Measurements from ENCODE around the gene SIRPA.

The SIRPA gene

DNA sequence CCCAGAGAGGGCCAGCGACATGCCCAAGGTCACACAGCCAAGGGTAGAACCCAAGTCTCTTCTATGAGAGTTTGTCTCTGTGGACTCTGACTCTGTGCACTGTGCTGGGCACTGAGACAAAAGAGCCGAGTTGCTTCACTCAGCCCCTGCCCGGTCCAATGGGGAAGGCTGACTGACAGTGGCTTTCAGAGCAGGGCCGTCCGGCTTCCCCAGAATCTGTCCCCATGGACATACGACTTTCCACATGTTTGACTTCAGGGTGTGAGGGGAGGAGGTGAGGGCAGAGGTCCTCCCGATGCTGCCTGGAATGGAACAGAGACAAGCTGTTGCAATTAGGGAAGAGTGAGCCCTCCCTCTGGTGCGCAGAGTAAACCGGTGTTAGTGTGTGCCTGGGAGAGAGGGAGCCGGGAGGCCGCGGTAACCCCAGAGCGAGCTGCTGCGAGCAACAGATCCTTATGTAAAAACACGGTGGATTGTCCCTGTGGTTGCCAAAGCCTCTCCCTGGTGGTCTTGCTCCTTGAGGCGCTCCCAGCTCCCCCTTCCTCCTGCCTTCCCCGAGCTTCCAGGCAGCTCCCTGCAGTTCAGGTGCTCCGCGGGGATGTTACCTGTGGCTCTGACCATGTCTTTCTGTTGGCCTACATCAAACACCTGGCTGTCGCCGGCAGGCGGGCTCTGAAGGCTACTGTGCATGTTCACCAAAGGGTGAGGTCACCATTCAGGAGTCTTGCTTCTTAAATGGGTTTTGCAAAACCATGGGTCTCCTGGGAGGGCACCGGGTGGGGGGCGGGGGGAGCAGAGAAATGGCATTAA, 672 bp downstream of the SIRPA start:
- ChIA-PET CTCF (interaction anchor here (0.6 to 1.4 kb wide), 3 partner anchors 43 to 196 kb away, joined by 3 to 6 read pairs (median 3); no protein-coding TSS in a partner anchor), POLR2A (ENCODE audit: low non-redundant PET) (no interaction called here)
- TF ChIP-seq, protein P1, sequence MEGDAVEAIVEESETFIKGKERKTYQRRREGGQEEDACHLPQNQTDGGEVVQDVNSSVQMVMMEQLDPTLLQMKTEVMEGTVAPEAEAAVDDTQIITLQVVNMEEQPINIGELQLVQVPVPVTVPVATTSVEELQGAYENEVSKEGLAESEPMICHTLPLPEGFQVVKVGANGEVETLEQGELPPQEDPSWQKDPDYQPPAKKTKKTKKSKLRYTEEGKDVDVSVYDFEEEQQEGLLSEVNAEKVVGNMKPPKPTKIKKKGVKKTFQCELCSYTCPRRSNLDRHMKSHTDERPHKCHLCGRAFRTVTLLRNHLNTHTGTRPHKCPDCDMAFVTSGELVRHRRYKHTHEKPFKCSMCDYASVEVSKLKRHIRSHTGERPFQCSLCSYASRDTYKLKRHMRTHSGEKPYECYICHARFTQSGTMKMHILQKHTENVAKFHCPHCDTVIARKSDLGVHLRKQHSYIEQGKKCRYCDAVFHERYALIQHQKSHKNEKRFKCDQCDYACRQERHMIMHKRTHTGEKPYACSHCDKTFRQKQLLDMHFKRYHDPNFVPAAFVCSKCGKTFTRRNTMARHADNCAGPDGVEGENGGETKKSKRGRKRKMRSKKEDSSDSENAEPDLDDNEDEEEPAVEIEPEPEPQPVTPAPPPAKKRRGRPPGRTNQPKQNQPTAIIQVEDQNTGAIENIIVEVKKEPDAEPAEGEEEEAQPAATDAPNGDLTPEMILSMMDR (conservative IDR thresholded peaks at IDR 0.05; ENCODE audit: low read depth): no peak
- H3K27ac ChIP-seq: peak overlapping the region; percentile 86
- DNase-seq (ENCODE audit: low spot score): peak; percentile 44

DNA sequence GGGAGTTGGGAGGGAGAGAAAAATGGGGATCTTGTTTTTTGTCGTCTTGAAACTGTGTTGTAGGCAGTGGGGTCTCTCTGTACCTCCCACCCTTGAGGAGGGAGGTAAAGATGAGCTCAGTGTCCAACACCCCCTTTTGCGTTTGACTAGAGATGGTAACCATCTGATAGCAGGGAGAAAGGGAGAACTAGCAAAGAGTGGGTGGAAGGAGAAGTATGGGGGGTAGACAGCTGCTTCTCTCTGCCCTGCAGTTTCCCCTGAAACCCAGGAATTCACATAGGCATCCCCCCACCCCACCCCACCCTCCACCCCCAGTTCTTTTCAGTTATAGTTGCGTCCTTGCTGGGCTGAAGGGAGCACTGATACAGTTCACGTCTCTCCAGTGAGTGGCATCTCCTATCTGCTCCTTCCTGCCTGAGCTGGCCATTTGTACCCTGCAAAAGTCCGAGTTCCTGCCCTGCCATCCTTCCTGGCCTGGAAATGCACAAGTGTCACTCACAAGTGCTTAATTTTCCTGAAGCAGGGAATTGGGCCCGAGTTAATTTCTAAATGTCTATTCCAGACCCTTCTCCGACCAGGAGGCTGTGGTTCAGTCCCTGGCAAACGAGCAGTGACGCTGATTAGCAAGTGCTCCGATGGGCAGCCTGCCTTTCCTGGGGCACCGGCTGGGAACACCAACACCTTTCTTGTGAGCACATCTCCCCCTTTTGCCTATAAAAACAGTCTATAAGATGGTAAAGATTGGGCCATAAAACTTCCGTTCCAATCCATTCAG, 1.5 kb downstream of the SIRPA start:
- no peak for DNase-seq (ENCODE audit: low spot score)
- H3K27ac ChIP-seq: peak overlapping the region; percentile 86
- POLR2A ChIA-PET (ENCODE audit: low non-redundant PET): no interaction called here
- TF ChIP-seq, protein P1 (conservative IDR thresholded peaks at IDR 0.05; ENCODE audit: low read depth): no peak
- CTCF ChIA-PET: interaction anchor here (0.6 to 1.4 kb wide), 5 partner anchors 44 to 528 kb away, joined by 3 to 6 read pairs (median 3); no protein-coding TSS in a partner anchor

DNA sequence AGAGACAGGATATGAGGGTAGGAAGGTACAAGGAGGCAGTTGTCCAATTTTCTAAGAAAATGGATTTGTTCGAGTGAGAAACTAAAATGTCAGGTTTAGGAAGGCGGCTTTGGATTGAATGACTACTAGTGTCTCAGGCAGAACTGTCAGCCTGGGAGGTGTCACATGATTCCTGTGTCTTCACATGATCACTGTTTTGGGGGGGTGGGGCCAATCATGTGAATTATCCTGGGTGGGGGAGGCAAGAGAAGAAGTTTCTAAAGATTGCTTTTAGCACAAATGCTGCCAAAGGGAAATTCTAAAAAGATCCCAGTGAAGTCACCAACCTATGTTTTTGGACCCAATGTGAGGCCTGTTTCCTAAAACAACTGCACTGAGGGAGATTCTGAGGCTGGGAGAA, 2.3 kb downstream of the SIRPA start:
- H3K27ac ChIP-seq: peak overlapping the region; percentile 86
- POLR2A ChIA-PET (ENCODE audit: low non-redundant PET): no interaction called here
- CTCF ChIA-PET: no interaction called here
- TF ChIP-seq, protein P1 (conservative IDR thresholded peaks at IDR 0.05; ENCODE audit: low read depth): no peak
- DNase-seq (ENCODE audit: low spot score): peak; percentile 39

DNA sequence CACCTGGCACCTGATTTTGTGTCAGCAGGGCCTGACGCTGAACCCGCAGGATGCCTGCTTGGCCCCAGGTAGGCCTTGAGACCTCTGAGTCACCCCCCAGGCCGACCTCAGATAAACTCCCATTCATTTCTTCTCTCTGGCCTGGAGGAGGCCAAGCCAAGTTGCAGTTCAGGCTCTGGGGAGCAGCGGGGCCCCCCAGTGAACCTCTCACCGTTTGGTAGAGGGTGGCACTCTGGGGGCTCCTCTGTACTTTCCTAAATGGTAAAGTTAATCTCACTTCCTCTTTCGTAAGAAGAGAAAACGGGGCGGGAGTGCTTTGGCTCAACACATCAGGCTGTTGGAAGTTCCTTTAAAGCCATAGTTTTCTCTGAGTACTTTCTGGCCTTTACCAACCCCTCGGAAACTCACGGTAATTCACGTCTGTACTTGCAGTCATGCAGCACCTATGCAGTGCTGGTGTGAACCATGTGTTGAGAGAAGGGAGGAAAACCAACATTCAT, 2.8 kb downstream of the SIRPA start:
- DNase-seq (ENCODE audit: low spot score): no peak
- POLR2A ChIA-PET (ENCODE audit: low non-redundant PET): no interaction called here

DNA sequence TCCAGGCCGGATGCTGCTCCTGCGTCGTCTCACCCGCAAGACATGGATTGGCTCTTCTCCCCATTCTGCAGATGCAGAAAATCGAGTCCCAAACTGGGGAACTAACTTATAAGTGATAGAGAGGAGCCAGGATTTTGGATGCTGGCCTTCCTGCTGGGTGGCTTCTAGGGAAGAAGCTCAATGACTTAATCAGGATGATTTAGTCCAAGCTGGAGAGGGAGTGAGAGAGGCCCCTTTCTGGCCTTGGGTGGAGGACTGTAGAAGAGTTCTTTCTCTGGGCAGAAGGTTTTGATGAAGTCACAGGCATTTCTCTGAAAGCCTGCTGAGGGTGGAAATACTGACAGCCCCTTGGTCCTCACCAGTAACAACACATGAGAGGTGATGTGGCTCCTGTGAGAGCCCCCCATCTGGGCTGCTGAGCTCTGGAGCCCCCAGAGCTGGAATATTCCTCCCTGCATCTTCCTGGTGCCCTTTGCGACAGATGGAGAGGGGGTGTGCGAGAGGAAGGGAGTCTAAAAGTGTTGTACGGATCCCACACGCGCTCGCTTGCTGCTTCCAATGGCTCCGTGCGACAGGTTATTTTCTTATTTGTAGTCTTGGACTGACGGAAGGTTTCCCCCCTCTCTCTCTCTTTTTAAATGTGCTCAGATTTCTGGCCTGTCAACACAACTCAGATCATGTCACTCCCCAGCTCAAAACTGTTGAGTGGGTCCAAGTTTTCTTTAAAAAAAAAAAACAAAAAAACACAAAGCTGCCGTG, 3.5 kb downstream of the SIRPA start:
- CTCF ChIA-PET: interaction anchor here (0.6 to 0.7 kb wide), 2 partner anchors 395 to 544 kb away, joined by 3 read pairs; no protein-coding TSS in a partner anchor
- POLR2A ChIA-PET (ENCODE audit: low non-redundant PET): interaction anchor here (0.6 kb wide), 1 partner anchor 1284 kb away, joined by 4 read pairs; no protein-coding TSS in a partner anchor
- DNase-seq (ENCODE audit: low spot score): no peak

More for the DNA sequence above, 2.8 kb downstream of the SIRPA start:
- peak overlapping the region; percentile 86 for H3K27ac ChIP-seq
- CTCF ChIA-PET: no interaction called here
- TF ChIP-seq, protein P1 (conservative IDR thresholded peaks at IDR 0.05; ENCODE audit: low read depth): no peak

More for the DNA sequence above, 3.5 kb downstream of the SIRPA start:
- TF ChIP-seq, protein P1 (conservative IDR thresholded peaks at IDR 0.05; ENCODE audit: low read depth): no peak
- peak overlapping the region; percentile 86 for H3K27ac ChIP-seq

Data from RWPE1 (cell line).